GM21390 (cell line): Measurements from ENCODE around the gene MIGA1.
A peak's percentile ranks its signal among the peaks of the same experiment; 100 is the strongest.
"Not testable (repeated sequence)": the region's sequence is repeated elsewhere in the genome, so short reads cannot be mapped to it uniquely, and the experiment has no call there.

Experiments used
- ATAC-seq: cut with Tn5 transposase; IDR thresholded peaks from one replicate; pipeline ENCODE4 v1.9.1; 2021; ENCODE audit not compliant: unreplicated experiment

The MIGA1 gene

GRCh38 chr1:77779529-77780281 is at the start of gene MIGA1:
Gene MIGA1 (plus strand): TSS chr1:77779649. CDS start chr1:77783253, 3,604 bp downstream.
- ATAC-seq = peak; percentile 94

DNA sequence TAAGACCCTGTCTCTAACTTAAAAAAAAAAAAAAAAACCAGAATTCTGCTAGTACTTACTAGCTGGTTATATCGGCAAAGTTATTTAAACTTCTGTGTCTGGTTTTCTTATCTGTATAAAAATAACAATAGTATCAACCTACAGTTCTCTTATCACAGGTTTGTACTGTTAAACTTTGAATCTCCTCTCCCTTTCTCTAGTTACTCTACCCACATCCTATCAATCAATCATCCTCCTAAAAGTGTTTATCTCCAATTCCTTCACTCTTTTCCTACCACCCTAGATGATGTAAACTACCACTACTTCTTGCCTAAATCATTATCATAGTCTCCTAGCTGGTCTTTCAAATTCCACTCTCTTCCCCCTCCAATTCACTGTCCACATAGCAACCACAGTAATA is 47.4 kb upstream of the MIGA1 start:
- no peak for ATAC-seq

GRCh38 chr1:77739235-77739634 is 40.2 kb upstream of the MIGA1 start:
- no peak for ATAC-seq

- no peak for ATAC-seq
These were observed 38.1 kb upstream of the MIGA1 start for GRCh38 chr1:77741316-77741715.

DNA sequence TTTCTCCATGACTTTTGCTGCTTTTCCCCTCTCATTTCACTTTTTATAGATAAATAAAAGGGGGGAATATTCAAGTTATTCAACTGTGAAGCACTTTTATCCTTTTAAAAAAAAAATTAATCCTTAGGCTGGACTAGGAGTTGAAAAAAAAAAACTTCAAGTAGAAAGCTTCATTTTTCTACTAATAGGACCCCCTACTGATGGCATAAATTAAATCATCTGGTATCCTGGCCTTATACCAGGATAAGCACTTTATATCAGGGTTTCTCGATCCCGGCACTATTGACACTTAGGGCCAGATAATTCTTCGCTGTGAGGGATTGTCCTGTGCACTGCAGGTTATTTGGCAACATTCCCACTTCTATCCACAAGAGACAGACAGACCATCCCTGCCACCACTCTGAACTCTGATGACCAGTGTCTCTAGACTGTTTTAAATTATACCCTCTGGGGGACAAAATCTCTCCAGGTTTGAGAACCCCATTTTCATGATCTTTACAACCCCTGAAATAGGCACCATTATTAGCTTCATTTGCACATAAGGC is 37.4 kb upstream of the MIGA1 start:
- no peak for ATAC-seq

DNA sequence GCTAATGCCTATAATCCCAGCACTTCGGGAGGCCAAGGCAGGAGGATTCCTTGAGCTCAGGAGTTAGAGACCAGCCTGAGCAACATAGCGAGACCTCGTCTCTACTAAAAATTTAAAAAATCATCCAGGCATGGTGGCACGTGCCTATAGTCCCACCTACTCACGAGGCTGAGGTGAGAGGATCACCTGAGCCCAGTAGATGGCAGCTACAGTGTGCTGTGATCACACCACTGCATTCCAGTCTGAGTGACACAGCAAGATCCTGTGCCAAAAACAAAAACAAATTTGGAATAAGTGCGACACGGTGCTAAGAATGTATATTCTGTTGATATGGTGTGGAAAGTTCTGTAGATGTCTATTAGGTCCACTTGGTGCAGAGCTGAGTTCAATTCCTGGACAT is 34.9 kb upstream of the MIGA1 start:
- ATAC-seq = no peak

DNA sequence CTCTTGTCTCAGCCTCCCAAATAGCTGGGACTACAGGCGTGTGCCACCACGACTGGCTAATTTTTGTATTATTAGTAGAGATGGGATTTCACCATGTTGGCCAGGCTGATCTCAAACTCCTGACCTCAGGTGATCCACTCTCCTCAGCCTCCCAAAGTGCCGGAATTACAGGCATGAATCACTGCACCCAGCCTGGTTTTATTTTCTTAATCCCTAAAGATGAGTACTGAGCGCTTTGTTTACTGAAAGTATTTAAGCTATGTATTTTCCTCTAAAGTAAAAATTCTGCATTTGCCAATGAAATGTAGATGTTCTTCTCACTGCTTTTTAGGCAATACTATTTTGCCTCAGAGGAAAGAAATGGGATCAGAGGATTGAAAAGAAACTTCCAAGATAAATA is 30.0 kb upstream of the MIGA1 start:
- not testable (repeated sequence) for ATAC-seq

DNA sequence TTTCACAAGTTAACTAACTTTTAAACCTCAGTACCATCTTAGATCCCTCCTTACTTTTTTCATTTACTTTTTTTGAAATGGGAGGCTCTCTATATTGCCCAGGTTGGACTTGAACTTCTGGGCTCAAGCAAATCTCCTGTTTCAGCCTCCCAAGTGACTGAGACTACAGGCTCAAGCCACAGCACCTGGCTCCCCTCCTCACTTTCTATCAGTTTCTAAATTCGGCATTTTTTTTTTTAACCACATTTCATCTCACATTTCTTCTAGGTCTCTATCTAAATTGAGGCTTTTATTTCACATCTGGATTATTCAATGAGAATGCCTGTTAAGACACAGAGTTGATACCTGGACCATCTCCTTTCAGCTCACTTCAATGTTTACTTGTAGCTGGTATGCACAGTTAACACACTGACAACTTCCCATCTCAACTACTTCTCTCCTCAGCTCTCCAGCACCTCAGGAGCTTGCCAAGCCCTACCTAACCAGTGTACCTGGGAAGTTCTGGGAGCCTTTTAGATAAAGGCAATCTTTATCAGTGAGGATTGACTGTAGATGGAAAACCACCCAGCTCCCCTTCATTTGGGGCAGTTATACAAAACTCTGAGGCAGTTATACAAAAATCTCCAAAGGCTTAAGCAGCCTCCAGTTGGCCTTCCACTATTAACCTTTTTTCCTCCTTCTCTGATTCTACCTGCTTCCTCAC is 23.2 kb upstream of the MIGA1 start:
- no peak for ATAC-seq

DNA sequence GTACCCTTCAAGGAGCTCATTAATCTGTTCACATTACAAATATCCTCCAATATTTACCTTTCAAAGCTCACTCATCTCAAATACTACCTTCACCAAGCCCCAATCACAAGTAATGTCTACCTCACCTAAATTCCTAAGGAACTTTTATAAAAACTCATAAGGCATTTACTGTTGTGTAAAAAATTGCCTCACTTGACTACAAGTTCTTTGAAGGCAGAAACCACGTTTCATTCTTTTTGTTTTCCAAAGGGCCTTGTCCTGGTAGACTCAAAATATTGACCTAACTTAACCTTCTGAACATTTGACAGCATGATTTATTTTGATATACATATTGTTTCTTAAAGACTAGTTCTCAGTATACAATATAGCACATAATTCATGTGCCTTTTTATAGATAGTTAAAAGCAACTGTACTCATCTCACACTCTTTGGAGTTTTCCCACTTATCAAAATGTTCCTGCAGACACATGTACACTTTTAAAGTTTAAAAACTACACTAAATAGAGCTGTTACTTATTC is 22.3 kb upstream of the MIGA1 start:
- ATAC-seq = no peak

- ATAC-seq = no peak
These were observed 21.8 kb upstream of the MIGA1 start for GRCh38 chr1:77757603-77758002.

DNA sequence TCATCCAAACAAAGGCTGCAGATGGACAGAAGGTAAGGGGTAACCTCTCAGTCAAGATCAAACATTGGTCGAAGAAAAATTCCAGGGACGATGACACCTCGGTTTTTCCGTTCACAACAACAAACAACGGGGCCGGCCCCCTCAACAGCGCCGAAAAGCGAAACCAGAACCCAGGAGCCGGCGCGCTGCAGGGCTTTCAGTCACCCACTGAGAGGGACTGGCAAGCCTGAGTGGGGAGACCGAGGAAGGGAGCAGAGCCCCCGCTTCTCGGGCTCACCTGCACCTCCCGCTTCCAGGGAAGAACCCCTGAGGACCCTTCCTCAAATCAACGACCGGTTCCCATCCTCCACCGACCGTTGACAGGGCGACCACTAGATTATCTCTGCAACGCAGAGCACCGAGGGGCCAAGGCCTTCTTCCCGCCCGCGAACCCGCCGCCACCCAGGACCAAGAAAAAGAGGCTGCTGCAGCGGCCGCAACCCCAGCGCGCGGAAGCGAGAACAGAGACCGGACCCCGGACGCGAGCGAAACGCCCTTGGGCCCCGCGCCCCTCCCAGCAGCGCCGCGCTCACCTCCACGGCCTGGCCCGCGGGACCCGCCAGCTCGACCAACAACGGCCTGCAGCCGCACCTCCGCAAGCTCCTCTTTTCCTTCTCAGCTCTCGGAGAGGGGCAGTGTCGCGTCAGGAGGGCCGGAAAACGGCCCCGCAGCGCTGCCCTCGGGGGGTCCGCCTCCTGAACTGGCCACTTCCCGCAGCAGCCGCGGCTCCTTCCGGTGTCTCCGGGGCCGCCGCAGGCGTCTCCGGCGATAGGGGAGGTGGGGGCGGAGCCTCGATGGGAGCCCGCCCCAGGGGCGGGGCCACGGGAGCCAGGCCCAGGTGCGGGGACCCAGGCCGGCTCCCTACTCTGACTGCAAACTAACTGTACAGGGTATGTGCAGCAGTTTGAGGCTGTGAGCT is 20.1 kb upstream of the MIGA1 start, which contains the start of gene USP33:
USP33 (minus strand) TSS at position 782 of the 958 bp plus-strand sequence. CDS start 18,155 bp downstream, outside the sequence.
- ATAC-seq = peak; percentile 94

DNA sequence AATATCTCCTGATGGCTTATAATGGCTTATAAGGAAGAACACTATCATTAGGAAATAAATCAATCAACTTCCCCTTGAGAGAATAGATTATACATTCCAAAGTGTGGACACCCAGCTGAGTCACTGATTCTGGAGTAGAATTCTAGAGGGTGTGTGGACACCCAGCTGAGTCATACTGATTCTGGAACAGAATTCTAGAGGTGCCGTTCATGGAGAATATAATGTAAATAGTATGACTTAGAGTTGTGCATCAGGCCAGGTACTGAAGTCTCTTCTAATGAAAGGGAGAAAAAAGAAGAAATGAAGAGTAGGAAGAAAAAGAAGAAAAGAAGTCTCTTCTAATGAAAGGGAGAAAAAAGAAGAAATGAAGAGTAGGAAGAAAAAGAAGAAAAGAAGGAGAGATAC is 17.4 kb upstream of the MIGA1 start:
- ATAC-seq = no peak

- no peak for ATAC-seq
These were observed 11.4 kb upstream of the MIGA1 start for GRCh38 chr1:77768006-77768405.

DNA sequence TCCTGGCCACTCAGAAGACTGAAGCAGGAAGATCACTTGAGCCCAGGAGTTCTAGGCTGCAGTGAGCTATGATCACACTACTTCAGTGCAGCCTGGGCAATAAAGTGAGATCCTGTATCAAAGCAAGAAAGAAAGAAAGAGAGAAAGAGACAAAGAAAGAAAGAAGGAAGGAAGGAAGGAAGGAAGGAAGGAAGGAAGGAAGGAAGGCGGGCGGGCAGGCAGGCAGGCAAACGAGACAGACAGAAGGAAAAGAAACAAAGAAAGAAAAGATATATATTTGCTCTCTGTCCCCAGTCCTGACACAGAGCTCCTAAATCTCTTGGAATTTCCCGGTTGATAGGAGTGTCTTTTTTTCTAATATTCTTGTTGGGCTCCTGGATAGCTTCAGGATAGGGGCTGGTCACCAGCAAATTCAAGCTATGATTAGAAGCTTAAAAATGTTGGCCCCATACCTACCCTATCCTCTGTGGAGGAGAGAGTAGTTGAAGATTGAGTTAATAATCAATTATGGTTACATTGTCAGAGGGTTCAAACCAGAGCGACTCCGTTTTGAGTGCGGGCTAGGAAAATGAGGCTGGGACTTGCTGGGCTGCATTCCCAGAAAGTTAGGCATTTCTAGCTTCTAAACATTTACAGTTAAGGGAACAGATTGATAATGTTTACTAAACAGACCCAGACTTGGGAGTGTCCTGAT is 3.3 kb upstream of the MIGA1 start:
- ATAC-seq = no peak

- ATAC-seq = no peak
These were observed 2.2 kb downstream of the MIGA1 start for GRCh38 chr1:77781683-77782082.

DNA sequence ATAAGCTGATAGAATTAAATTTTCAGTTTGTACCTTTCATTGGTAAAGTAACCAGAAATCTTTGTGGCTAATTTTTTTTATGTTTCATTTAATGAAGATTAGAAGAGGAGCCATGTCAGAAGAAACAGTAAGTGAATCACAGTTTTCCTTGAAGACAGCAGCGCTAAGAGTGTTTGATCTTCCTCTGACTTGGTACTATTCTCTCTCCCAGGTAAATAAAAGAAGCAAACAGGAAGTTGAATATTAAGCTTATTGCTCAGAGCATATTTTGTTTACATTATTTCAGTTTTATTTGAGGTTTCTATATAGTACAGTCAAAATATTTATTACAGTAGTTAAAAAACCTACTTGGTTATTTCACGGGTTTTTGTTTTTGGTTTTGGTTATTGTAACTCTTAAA is 3.7 kb downstream of the MIGA1 start:
- no peak for ATAC-seq

DNA sequence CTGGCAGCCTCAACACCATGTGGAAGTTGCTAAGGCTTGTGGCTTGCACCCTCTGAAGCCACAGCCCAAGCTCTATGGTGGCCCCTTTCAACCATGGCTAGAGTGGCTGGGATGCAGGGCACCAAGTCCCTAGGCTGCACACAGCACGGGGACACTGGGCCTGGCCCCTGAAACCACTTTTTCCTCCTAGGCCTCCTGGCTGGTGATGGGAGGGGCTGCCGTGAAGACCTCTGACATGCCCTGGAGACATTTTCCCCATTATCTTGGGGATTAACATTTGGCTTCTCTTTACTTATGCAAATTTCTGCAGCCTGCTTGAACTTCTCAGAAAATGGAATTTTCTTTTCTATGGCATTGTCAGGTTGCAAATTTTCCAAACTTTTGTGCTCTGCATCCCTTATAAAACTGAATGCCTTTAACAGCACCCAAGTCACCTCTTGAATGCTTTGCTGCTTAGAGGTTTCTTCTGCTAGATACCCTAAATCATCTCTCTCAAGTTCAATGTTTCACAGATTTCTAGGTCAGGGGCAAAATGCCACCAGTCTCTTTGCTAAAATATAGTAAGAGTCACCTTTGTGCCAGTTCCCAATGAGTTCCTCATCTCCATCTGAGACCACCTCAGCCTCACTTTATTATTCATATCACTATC is 6.8 kb downstream of the MIGA1 start:
- ATAC-seq = not testable (repeated sequence)

- no peak for ATAC-seq
These were observed 15.1 kb downstream of the MIGA1 start for GRCh38 chr1:77794550-77794949.

DNA sequence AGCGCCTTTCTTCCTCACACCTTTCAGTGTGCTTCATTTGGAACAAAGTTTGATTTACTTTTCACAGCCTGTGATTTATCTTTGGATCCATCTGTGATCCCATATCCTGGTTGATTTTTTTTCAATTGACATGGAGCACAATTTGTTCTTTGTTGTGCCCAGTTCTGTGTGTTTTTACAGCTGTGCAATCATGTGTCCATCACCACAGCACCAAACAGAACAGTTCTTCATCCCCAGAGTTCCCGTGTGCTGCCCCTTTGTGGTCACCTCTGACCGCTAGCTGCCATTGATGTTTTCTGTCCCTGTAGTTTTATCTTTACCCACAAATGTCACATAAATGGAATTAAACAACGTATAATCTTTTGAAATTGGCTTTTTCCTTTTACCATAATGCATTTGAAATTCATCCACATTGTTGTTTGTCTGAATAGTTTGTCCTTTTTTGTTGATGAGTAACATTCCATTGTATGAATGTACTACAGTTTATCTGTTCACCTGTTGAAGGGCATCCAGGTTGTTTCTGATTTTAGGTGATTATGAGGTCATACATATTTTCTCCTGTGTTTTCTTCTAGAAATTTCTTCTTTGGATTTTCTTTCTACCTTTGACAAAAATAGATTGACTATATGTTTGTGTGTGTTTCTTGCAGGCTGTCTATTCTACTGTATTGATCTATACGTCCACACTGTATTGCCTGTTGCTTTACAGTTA is 17.4 kb downstream of the MIGA1 start:
- ATAC-seq = no peak
